CD4-positive, alpha-beta T cell treated with Interleukin-4 for 1 hour (primary cell): ENCODE measurements around the gene CAVIN1.
"Not testable (repeated sequence)": the region's sequence is repeated elsewhere in the genome, so short reads cannot be mapped to it uniquely, and the experiment has no call there.

Source experiments
- DNase-seq, 2 donors: peaks; one replicate each; pipeline ENCODE4 v3.0.0-alpha.2; 2020 to 2022

Gene CAVIN1

DNA sequence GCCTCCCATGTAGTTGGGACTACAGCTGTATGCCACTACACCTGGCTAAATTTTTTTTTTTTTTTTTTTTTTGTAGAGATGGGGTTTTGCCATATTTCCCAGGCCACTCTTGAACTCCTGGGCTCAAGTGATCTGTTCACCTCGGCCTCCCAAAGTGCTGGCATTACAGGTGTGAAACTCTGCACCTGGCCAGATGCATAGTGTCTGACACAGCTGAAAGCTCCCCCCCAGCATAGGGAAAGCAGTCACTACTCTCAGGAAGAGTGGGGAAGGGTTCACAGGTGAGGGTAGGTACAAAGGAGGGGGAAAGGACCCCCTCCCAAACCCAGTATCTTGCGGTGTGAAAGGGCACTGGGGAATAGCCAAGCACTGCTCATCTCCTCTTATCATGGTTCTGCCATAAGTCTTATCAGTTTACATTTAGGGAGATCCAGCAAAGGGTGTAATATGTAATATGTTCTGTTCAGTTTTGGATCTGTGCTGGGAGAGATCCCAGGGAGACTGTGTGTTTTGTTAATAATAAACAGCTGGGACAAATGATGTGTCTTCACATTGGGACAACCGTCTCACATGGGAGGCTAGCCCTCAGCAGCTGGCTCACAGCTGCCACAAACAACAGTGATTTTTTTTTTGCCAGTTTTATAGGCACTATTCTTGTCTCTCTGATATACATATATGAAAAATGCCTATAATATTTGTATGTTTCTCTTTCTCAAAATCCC lies 6.8 kb upstream of the CAVIN1 start:
- no peak for DNase-seq

- peak; percentile 59 to 62 for DNase-seq
Observed at GRCh38 chr17:42428141-42428944, 5.3 kb upstream of the CAVIN1 start.

- DNase-seq = no peak
Observed at GRCh38 chr17:42424991-42425610, 2.0 kb upstream of the CAVIN1 start.

DNA sequence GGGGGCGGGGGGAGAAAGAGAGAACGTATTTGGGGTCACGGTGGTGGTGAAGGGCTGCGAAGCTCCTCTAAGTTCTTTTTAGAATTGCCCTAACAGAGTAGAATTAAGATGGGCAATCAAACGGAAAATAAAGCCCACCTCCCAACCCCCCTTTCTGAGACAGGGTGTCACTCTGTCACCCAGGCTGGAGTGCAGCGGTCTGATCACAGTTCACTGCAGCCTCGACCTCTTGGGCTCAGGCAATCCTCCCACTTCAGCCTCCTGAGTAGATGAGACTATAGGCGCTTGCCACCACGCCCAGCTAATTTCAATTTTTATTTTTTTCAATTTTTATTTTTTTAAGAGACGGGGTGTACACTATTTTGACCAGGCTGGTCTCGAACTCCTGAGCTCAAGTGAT lies 710 bp upstream of the CAVIN1 start:
- DNase-seq = no peak

DNA sequence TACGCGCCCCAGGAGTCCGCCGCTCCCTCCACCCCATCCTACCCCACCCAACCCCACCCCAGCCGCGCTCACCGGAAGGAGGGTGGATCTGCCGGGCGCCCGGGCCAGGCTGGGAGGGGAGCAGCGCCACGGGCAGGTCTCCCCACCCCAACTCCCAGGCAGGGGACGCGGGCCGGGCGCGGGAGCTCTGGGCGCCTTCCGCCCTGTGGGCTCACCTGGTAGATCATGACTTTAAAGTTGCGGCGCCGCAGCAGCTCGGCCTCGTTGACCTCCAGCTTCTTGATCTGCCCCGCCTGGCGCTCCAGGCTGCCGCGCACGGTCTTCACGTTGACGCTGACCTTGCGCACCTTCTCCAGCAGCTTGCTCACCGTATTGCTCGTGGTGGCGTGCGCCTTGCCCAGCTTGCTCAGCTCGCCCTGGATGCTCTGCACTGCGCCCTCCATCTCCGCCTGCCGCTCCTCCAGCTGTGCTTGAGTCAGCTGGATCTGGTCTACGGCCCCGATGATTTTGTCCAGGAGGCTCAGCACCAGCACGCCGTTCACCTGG lies 571 bp downstream of the CAVIN1 start:
- no peak for DNase-seq

- DNase-seq = no peak
Observed at GRCh38 chr17:42421507-42422338, 1.3 kb downstream of the CAVIN1 start.

- DNase-seq = no peak
Observed at GRCh38 chr17:42421136-42421506, 1.9 kb downstream of the CAVIN1 start.

DNA sequence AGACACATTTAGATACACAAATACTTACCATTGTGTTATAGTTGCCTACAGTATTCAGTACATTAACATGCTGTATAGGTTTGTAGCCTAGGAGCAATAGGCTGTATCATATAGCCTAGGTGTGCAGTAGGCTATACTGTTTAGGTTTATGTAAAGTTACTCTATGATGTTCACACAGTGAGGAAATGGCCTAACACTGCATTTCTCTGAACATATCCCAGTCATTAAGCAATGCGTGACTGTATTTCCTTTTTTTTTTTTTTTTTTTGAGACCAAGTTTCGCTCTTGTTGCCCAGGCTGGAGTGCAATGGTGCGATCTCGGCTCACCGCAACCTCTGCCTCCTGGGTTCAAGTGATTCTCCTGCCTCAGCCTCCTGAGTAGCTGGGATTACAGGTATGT lies 5.1 kb downstream of the CAVIN1 start:
- DNase-seq = not testable (repeated sequence)

DNA sequence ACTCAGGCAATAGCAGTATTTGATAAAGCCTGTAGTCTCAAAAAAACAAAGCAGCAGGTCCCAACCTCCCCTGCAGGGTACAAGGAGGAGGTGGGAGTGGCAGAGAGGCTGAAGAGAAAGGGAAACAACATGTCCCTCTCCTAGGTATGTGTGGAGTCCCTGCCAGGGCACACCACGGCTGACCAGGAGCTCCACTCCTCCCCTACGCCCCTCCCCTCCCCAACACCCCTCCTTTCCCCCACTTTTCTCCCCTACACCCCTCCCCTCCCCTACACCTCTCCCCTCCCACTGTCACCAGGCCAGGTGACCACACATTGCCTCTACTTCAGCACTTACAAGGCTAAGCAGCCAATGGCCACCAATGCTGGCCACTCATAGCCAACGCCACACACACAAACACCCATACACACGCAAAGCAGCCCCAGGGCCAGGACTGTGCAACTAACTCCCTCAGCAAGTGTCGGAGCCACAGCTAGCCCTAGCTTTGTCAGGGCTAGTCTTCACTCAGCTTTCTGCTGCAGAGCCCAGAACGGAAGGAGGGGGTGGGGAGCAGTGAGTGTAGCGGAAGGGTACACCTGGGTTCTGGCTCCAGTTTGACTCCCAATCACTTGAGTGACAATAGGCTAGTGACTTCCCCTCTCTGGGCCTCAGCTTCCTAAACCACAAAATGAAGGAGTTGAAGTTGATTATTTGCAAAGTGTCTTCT lies 8.2 kb downstream of the CAVIN1 start:
- DNase-seq = peak; percentile 26 to 29

DNA sequence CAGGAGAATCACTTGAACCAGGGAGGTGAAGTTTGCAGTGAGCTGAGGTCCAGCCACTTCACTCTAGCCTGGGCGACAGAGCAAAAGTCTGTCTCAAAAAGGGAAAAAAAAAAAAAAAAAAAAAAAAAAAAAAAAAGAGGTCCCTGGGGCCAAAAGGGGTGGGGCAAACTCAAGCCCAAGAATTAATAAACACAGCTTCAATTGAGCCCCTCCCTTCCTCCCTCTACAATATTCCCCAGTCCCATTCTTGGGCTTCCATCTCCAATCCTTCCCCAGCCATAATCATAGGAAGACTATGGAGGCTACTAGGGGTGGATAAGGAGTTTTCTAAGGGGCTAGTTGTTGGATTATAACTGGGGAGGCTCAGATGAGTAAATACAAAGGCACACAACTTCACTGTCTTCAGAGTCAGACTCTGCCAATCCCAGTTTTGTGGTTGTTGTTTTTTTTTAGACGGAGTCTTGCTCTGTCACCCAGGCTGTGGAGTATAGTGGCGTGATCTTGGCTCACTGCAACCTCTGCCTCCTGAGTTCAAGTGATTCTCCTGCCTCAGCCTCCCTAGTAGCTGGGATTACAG lies 9.5 kb downstream of the CAVIN1 start:
- DNase-seq = no peak

GRCh38 chr17:42411905-42412679 lies 11.0 kb downstream of the CAVIN1 start:
- DNase-seq = no peak

DNA sequence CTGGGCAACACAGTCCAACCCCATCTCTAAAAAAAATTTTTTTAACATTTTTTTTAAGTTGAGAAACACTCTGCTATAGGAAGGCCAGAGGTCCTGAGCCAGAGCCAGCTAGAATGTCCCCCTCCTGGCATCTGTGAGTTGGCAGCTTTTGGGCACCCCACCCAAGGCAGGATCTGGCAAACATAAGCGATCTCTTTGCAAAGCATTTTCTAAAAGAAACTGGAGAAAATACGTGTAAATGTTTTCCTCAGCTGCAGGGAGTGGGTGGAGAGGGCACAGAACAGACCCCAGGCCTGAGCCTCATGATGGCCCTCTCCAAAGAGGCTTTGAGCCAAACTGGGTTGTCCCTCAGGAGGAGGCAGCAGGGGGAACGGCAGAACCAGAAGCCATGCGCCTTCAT lies 11.7 kb downstream of the CAVIN1 start:
- no peak for DNase-seq

GRCh38 chr17:42410319-42410685 lies 12.8 kb downstream of the CAVIN1 start:
- no peak for DNase-seq

DNA sequence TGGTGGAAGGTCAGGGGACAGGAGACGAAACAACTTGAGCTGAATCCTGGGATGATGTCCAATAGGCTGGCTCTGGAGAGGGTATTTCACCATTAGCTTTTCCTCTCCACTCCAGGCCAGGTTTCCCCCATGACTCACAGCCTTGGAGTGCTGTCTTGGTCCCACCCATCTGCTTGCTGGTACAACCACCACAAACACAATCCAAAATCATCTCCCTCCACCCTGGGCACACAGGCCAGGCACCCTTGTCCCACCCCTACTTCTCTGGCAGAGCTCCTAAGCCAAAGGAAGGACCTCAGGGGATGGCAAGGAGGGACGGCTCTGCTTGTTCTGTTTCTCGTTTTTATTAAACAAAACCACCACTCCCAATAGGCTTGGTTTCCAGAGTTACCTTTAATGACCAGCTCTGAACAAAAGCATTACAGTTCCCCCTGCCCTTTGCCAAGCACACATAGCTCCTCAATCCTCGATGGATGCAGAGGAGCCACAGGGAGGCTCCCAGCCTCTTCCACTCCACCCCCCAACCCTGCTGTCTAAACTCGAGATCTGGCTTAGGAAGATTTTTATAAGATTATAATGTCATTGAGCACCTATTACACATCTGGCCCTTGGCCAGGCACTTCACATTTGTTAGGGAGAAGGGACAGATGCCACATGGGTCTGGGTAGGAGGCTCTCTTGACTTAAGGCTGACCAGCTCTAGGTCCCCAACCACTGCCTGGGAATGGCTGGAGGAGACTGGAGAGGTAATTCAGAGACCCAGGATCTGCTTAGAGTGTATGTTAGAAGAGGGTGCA lies 13.3 kb downstream of the CAVIN1 start:
- DNase-seq = no peak

DNA sequence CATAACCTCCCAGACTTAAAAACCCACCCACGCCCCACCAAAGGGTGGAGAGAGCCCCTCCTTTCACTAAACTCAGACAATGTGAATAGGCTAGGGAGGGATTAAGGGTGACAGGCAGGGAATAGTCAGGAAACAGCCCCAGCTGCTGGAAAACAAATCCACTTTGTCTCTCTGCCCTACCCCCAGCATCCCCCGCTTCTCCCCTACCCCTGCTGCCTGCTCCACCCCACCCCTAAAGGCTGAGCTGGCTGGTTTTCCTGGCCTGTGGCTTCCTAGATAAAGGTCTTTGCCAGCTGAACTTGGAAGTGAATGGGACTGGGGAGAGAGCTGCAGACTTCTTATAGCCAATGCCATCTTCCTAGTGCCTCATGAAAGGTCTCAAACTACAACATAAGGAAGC lies 15.0 kb downstream of the CAVIN1 start:
- DNase-seq = no peak

DNA sequence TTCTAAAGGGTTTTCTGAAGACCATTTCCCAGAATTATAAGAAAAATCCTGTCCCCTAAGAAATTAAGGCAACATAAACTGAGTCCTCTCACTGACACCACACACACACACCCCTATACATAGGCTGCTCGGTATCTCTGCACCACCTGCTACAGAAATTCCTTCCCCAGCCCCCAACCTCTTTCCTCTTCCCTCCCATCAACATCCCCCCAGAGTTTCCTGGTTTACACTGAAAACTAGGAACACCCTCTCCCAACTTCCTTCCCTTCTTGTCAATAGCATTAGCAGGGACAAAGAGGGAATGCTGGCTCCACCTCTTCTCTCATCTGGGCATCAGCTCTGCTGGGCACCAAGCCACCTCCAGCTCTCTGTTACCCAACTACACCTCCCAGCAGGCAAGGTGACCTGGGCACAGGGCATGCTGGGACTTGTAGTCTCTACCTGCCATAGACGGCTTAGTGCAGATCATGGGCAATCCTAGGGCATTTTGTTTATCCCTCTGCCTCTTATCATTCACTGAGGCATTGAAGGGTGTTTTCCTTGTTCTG lies 15.7 kb downstream of the CAVIN1 start:
- DNase-seq = peak; percentile 72 to 73

GRCh38 chr17:42406615-42407288 lies 16.3 kb downstream of the CAVIN1 start:
- DNase-seq = no peak

DNA sequence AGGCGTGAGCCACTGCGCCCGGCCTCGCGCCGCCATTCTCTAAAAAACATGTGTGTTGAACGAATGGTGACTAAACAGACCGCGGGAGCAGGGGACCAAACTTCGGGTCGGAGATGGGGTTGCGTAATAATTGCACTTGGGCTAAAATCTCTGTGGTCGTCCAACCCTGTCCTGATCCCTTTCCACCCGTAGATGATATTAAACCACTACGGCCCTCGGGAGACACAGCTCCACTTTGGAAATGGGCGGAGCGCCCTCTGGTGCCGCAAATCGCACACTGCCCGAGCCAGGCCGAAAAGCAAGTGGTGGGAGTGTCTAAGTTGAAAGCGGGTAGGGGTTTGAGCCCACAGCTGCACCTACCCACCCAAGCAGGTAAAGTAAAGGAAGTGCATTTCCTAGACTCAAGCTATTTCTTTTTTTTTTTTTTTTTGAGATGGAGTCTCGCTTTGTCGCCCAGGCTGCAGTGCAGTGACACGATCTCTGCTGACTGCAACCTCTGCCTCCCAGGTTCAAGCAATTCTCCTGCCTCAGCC lies 17.0 kb downstream of the CAVIN1 start:
- DNase-seq = peak; percentile 82 to 86

GRCh38 chr17:42405076-42405475 lies 18.0 kb downstream of the CAVIN1 start:
- DNase-seq = no peak
